Kidney epithelial cell (primary cell): Measurements from ENCODE around the gene SNX6. TPM values are rescaled to one million over a fixed set of nuclear protein-coding genes. Genes with fewer than 3 reads are reported as not detected.

Experiments
- DNase-seq: peaks from one replicate; pipeline ENCODE4 v3.0.0-alpha.2; 2010; ENCODE audit warnings: low read depth
- H3K27me3 ChIP-seq: 2 replicates; pipeline ENCODE4 v1.6.0; 2011; ENCODE audit warnings: low read length; ENCODE audit not compliant: control insufficient read depth, insufficient read depth
- H3K36me3 ChIP-seq: 2 replicates; pipeline ENCODE4 v1.5.1; 2011; ENCODE audit warnings: low read length; ENCODE audit not compliant: control insufficient read depth, insufficient read depth
- H3K4me3 ChIP-seq: 2 replicates; pipeline ENCODE4 v1.5.1; 2011; ENCODE audit warnings: low read depth, mild to moderate bottlenecking, control low read depth, low read length
- CTCF ChIP-seq: IDR thresholded peaks from 2 replicates; pipeline ENCODE4 v1.5.1; 2011; ENCODE audit warnings: mild to moderate bottlenecking, moderate library complexity, low read length, control low read depth, inconsistent platforms; ENCODE audit not compliant: insufficient read depth, poor library complexity, severe bottlenecking
- total RNA-seq: library from RNA; depleted of rRNA; stranded (reverse); fragments of >200 nt; gene quantifications from 2 replicates; pipeline ENCODE4 v1.2.3, GENCODE V29; 2015

Gene SNX6
- total RNA-seq, 1 donor from 2014 or later = 267 TPM

GRCh38 chr14:34592623-34593022 is 37.3 kb downstream of the SNX6 start:
- Histone ChIP-seq H3K27me3 (no peaks in the 10 kb centered on the region), H3K4me3 (no peak overlapping the region), H3K36me3 (peaks cover 3% of the 10 kb centered on the region)
- no peak for TF ChIP-seq CTCF
- DNase-seq = no peak

- no peak overlapping the region for H3K4me3 ChIP-seq
- no peaks in the 10 kb centered on the region for H3K27me3 ChIP-seq
- DNase-seq = no peak
- peaks cover 2% of the 10 kb centered on the region for H3K36me3 ChIP-seq
- no peak for TF ChIP-seq CTCF
These were observed 46.4 kb downstream of the SNX6 start for GRCh38 chr14:34583525-34583924.

- no peak overlapping the region for H3K4me3 ChIP-seq
- H3K36me3 ChIP-seq = peaks cover 2% of the 10 kb centered on the region
- no peak for TF ChIP-seq CTCF
- no peak for DNase-seq
- H3K27me3 ChIP-seq = no peaks in the 10 kb centered on the region
These were observed 47.7 kb downstream of the SNX6 start for GRCh38 chr14:34582117-34582680.

- Histone ChIP-seq H3K27me3 (no peaks in the 10 kb centered on the region), H3K4me3 (no peak overlapping the region), H3K36me3 (peaks cover 2% of the 10 kb centered on the region)
- TF ChIP-seq CTCF = no peak
- no peak for DNase-seq
These were observed 49.6 kb downstream of the SNX6 start for GRCh38 chr14:34580381-34580780.

- no peaks in the 10 kb centered on the region for H3K36me3 ChIP-seq
- DNase-seq = no peak
- no peak overlapping the region for H3K4me3 ChIP-seq
- H3K27me3 ChIP-seq = no peaks in the 10 kb centered on the region
- TF ChIP-seq CTCF = no peak
These were observed 58.2 kb downstream of the SNX6 start for GRCh38 chr14:34571771-34572170.

- Histone ChIP-seq H3K27me3 (no peaks in the 10 kb centered on the region), H3K4me3 (no peak overlapping the region), H3K36me3 (no peaks in the 10 kb centered on the region)
- no peak for TF ChIP-seq CTCF
- no peak for DNase-seq
These were observed 60.2 kb downstream of the SNX6 start for GRCh38 chr14:34569750-34570149.
